ENCODE measurements around the gene URB1. TPM values are rescaled to one million over a fixed set of nuclear protein-coding genes. Genes with fewer than 3 reads are reported as not detected.
A peak's percentile ranks its signal among the peaks of the same experiment; 100 is the strongest.

URB1 gene
- total and polyA plus RNA-seq, 2 of the 8 experiments (the other 6 are each of a cell fraction or from before 2014, with no cell fraction given) = 8.1 to 28.9 TPM

- TF ChIP-seq E2F6 (IDR thresholded peaks at IDR 0.05) (peak; percentile 23; the same call in 1 of the 2 replicates), PHF8 (conservative IDR thresholded peaks at IDR 0.05; ENCODE audit: low read depth, low read length) (peak; percentile 73), EP300 (IDR thresholded peaks at IDR 0.05; ENCODE audit: borderline replicate concordance in 1 of 2, low read depth in 2 of 2, low read length in 2 of 2) (no peak)
Measured at GRCh38 chr21:32278518-32279376, 114.1 kb downstream of the URB1 start, which contains the start of gene MIS18A (continued).
